ENCODE results near the gene GPR137.

GPR137 gene

DNA sequence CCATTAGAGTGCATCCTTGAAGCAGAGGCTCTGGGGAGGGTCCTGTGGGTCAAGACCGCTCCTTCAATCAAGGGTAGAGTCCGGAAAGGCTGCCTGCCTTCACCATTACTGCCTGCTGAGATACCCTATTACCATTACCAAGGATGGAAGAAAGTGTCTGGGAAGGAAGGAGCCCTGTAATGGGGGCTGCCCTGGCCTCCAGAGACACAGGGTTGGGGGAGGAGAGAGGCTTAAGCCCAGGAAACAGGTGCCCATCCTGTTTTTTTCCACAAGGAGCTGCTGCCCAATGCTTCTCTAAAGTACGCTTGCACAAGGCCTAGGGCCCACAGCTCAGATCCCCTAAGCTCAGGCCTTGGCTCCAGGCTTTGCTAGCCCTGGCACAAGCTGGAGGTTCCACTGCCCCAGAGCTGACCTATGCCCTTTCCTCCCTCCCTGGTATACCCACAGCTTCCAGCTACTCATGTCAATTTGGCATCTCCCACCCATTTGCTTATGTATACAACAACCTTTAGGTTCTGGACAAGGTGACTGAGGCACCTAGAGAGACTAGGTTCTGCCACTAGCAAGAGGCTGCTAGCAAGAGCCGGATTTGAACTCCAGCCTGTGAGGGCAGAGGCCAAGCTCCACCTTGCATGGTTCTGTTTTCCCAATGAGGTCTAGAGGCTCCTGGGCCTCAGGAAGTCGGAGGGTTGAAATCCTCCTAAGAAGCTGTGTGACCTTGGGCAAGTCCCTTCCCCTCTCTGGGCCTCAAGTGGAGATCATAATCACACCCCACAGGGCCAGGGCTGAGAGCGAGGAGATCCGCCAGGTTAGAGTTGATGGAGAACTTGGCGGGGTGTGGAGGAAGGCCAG is 35.9 kb upstream of the GPR137 start:
- no peak for DNase-seq

- DNase-seq, result no peak
Observed at GRCh38 chr11:64250415-64251015, 35.1 kb upstream of the GPR137 start.

- no peak for DNase-seq
Observed at GRCh38 chr11:64251016-64251752, 34.5 kb upstream of the GPR137 start, which contains the start of gene PLCB3. PLCB3 (plus strand) TSS chr11:64251530; CDS start chr11:64251650, 120 bp downstream.

GRCh38 chr11:64251753-64252002 is 34.0 kb upstream of the GPR137 start:
- no peak for DNase-seq

DNA sequence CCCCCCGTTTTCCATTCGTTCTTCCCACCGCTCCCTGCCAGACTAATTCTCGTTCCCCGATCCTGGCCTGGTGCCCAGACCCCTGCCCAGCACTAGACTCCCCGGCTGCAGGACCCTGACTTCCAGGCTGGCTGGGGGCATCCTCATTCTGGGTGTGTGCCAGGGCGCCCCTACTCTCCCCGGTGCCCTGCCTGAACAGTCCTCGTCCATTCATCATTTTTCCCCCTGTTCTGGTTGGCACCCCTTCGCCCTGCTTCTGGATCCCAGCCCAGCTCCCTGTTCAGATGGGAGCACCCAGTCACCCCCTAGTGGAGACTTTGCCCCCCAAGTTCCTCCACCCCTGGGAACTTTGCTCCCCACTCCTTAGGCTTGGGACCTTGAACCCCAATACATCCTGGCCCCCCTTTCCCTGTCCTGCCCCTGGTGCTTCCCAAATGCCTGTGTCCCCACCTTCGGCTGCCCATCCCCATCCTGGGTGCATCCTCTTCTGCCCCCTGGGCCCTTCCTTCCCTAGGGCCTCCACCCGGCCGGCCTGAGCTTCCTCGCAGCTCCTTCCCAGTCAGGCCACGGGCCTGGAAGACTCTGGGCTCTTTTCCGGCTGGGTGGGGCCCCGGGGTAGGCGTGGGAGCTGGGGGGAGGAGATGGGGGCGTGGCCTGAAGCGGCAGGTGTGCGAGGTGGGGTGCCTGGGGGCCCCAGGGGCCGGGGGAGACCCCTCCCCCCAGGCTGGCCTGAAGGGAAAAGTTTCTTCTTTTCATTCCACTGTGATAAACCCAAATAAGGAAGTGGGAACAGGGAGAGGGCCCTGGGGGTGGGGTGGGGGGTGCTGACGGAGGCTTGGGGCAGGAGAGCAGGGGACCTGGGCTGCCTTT is 33.4 kb upstream of the GPR137 start:
- DNase-seq, result no peak

- no peak for DNase-seq
Observed at GRCh38 chr11:64253043-64253442, 32.6 kb upstream of the GPR137 start.

DNA sequence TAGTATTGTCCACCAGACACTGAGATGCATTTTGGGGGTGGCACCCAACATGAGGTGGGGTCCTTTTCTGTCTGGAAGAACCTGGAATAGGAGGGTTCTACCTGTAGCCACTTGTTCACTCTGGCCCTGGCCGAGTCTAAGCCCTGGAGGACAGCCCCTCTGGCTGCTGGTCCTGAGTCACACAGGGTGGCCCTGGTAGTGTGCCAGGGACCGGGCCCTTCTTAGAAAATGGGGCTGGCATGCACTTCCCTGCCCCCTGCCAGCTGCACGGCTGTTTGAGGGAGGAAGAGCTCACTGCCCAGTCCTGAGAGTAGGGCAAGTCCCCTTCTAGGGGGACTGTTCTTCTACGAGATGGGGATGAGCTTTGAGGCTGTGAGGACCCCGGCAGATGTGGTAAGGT is 32.2 kb upstream of the GPR137 start:
- DNase-seq, result no peak

- DNase-seq, result no peak
Observed at GRCh38 chr11:64254326-64254725, 31.3 kb upstream of the GPR137 start.

- no peak for DNase-seq
Observed at GRCh38 chr11:64255135-64256128, 30.2 kb upstream of the GPR137 start.

GRCh38 chr11:64256300-64256699 is 29.3 kb upstream of the GPR137 start:
- no peak for DNase-seq

DNA sequence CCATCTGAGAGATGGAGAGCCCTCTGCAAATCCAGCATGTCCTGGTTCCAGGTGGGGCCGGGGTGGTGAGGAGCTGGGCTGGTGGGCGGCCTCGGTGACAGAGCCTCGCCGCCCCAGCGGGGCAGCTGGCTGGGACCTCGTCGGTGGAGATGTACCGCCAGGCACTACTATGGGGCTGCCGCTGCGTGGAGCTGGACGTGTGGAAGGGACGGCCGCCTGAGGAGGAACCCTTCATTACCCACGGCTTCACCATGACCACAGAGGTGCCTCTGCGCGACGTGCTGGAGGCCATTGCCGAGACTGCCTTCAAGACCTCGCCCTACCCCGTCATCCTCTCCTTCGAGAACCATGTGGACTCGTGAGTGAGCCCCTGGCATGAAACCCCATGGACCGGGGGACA is 27.3 kb upstream of the GPR137 start:
- no peak for DNase-seq

DNA sequence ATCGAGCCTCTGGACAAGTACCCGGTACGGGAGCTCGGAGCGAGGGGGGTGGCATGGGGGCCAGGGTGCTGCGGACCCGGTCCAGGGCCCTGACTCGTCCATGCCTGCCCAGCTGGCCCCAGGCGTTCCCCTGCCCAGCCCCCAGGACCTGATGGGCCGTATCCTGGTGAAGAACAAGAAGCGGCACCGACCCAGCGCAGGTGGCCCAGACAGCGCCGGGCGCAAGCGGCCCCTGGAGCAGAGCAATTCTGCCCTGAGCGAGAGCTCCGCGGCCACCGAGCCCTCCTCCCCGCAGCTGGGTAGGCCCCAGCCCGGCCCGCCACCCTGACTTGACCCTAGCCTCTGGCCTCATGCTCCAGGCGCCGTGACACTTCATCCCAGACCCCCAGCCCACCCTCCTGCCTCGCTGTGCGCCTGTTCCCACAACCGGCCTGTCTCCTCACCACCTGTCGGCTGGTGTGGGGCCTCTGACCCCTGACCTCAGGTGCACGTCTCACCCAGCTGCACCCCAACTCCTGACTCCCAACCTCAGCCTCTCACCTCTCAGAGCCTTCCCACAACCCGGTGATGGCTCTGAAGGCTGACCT is 26.6 kb upstream of the GPR137 start:
- no peak for DNase-seq

- no peak for DNase-seq
Observed at GRCh38 chr11:64259533-64260067, 26.0 kb upstream of the GPR137 start.

DNA sequence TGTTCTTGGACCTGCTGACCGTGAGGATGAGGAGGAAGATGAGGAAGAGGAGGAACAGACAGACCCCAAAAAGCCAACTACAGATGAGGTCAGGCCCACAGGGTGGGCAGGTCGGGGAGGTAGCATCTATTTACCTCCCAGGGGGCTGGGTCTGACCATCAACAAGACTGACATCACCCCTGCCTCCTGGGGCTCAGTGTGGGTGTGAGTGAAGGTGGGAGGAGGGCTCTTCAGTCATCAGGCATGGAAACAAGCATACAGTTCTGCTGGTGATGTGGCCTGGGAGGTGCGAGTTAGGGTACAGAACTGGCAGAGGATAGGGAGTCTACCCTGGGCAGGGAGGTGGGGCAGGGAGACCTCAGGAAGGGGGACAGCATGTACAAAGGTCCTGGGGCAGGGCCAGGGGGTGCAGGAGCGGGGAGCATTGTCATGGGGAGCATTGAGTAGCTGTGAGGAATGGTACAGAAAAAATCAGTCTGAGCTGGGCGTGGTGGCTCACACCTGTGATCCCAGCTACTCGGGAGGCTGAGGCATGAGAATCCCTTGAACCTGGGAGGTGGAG is 25.4 kb upstream of the GPR137 start:
- no peak for DNase-seq

- no peak for DNase-seq
Observed at GRCh38 chr11:64261556-64262080, 24.0 kb upstream of the GPR137 start.

GRCh38 chr11:64262271-64263002 is 23.2 kb upstream of the GPR137 start:
- DNase-seq, result no peak

GRCh38 chr11:64263021-64263946 is 22.4 kb upstream of the GPR137 start:
- DNase-seq, result no peak

GRCh38 chr11:64263947-64264317 is 21.7 kb upstream of the GPR137 start:
- no peak for DNase-seq

All from amniotic stem cell (primary cell).